LNCAP (cell line): ENCODE results near the gene SDF2L1.
A peak's percentile ranks its signal among the peaks of the same experiment; 100 is the strongest.

Experiments
- CTCF ChIP-seq: fragments of 450-650 bp; IDR thresholded peaks from 2 replicates; pipeline ENCODE4 v1.5.1; 2017; ENCODE audit warnings: mild to moderate bottlenecking

Gene SDF2L1, protein sequence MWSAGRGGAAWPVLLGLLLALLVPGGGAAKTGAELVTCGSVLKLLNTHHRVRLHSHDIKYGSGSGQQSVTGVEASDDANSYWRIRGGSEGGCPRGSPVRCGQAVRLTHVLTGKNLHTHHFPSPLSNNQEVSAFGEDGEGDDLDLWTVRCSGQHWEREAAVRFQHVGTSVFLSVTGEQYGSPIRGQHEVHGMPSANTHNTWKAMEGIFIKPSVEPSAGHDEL

GRCh38 chr22:21641789-21642583, at the start of gene SDF2L1:
Gene SDF2L1 (plus strand): TSS chr22:21642302. CDS start chr22:21642337, 35 bp downstream.
- 0 out of 2 replicates have a peak, but pooled peaks have one; percentile 18 for TF ChIP-seq CTCF

DNA sequence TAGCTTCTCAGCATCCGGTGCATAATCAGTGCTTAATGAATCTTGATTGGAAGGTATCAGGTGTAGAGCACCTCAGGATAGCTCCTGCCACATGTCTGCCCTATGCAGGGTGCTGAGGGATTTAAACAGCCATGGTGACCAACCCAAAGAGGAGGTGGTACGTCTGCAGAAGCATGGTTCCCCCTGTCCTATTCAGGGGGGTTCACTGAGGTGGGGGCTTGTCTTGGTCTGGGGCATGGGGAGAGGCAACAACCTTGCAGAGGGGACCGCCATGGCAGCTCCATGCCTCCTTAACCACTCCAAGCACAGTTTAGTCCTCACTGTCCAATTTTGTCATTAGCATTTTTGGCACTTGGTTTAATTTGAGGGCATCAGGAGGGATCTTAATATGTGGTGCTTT, 49.7 kb upstream of the SDF2L1 start:
- no peak for TF ChIP-seq CTCF

DNA sequence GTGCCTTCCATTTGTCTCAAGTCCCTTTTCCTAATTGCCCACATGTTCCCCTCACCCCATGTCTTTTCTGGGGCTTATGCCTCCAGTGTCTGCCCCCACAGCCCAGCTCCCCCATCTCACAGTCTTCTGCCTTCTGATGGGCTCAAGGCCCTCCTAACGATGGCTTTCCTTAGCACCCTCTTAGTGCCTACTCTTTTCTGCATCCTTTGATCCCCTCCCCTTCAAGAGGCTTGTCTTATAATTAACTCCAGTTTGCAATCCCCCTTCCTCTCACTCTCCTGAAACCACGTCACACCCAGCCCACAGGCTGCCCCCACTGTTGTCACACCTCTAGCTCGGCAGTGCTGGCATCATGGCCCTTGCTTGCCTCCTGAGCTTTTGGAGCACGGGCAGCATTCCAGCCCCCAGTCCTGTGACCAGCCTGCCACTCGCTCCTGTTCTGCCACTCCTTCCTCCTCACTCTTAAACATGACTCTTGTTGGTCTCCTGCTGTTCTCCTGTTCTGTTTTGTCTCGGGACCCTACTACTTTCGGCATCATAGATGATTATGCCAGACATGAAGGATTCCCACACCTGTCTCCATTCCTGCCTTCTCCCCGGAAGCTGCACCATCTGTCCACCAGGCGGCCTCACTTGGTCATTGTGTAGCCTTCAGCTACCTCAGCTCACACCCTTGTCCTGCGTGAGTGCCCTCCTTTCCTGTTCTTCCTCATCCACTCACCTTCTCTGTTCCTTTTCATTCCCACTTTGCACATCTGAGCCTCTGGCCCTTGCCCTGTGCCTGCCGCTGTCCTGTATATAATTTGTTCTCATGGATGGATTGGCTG, 48.5 kb upstream of the SDF2L1 start:
- TF ChIP-seq CTCF: peak; percentile 35; the same call in 1 of the 2 replicates

GRCh38 chr22:21594865-21595452, 47.1 kb upstream of the SDF2L1 start:
- TF ChIP-seq CTCF: no peak

- no peak for TF ChIP-seq CTCF
Observed at GRCh38 chr22:21598302-21598701, 43.8 kb upstream of the SDF2L1 start.

- TF ChIP-seq CTCF: no peak
Observed at GRCh38 chr22:21599053-21599893, 42.8 kb upstream of the SDF2L1 start.
